ENCODE data around the gene ESYT2. TPM values are rescaled to one million over a fixed set of nuclear protein-coding genes. Genes with fewer than 3 reads are reported as not detected.

The ESYT2 gene
- total RNA-seq, 1 experiment from 2014 or later = 59.4 TPM

GRCh38 chr7:158754746-158755444 is 74.4 kb downstream of the ESYT2 start:
- H3K4me1 ChIP-seq = no peaks in the 10 kb centered on the region
- CTCF ChIA-PET = interaction anchor here (0.7 kb wide), 1 partner anchor 24 kb away, joined by 3 read pairs; no protein-coding TSS in a partner anchor
- H3K4me1 Mint-ChIP-seq (ENCODE audit: low read depth, unreplicated experiment) = no peaks in the 10 kb centered on the region
- no peak overlapping the region for H3K27ac Mint-ChIP-seq (ENCODE audit: unreplicated experiment)
- no peaks in the 10 kb centered on the region for H3K9me3 ChIP-seq
- no peaks in the 10 kb centered on the region for H3K27me3 ChIP-seq (replicated peaks; ENCODE audit: control insufficient read depth, insufficient read depth, low read length)
- no peak overlapping the region for H3K4me3 ChIP-seq (ENCODE audit: low read depth, low read length)
- no peak for TF ChIP-seq CTCF (IDR thresholded peaks at IDR 0.05; ENCODE audit: insufficient read depth in 1 of 2, low read depth in 1 of 2, low read length in 1 of 2, severe bottlenecking in 1 of 2, unreplicated experiment in 1 of 2)
- H3K4me3 Mint-ChIP-seq (ENCODE audit: unreplicated experiment) = no peak overlapping the region
- no peak for DNase-seq
- POLR2A ChIA-PET = no interaction called here
- no peaks in the 10 kb centered on the region for H3K27me3 Mint-ChIP-seq (ENCODE audit: insufficient read depth, unreplicated experiment)
- H3K9me3 Mint-ChIP-seq (ENCODE audit: unreplicated experiment) = no peaks in the 10 kb centered on the region
- intact Hi-C loops (cut with micrococcal nuclease; ENCODE audit: unreplicated experiment) = no loop called here
- H3K36me3 ChIP-seq (ENCODE audit: control insufficient read depth, insufficient read depth, low read length) = no peaks in the 10 kb centered on the region; the same call in none of the 2 replicates
- BruUV-seq (replicated peaks) = no TSS peak
- peaks cover 54% of the 10 kb centered on the region for H3K36me3 Mint-ChIP-seq (ENCODE audit: insufficient read depth, unreplicated experiment)

DNA sequence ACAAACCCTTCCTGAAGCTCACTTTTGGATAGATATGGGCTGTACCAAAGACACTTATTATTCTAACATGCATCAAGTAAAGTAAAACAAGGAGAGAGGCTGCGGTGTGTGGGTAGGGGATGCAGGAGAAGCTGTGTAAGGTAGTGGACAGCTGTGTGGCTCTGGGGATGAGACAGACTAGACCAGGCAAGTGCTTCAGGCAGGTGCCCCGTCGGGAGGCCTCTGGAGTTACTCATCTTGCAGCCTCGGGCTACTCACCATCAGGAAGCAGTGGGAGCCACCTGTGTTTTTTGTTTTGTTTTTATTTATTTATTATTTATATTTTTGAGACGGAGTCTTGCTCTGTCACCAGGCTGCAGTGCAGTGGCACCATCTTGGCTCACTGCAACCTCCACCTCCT is 75.4 kb downstream of the ESYT2 start:
- TF ChIP-seq CTCF (IDR thresholded peaks at IDR 0.05; ENCODE audit: insufficient read depth in 1 of 2, low read depth in 1 of 2, low read length in 1 of 2, severe bottlenecking in 1 of 2, unreplicated experiment in 1 of 2) = no peak
- H3K4me1 Mint-ChIP-seq (ENCODE audit: low read depth, unreplicated experiment) = no peaks in the 10 kb centered on the region
- no peak overlapping the region for H3K4me3 Mint-ChIP-seq (ENCODE audit: unreplicated experiment)
- H3K27me3 Mint-ChIP-seq (ENCODE audit: insufficient read depth, unreplicated experiment) = no peaks in the 10 kb centered on the region
- Histone ChIP-seq H3K4me3 (ENCODE audit: low read depth, low read length) (no peak overlapping the region), H3K27me3 (replicated peaks; ENCODE audit: control insufficient read depth, insufficient read depth, low read length) (no peaks in the 10 kb centered on the region), H3K36me3 (ENCODE audit: control insufficient read depth, insufficient read depth, low read length) (no peaks in the 10 kb centered on the region; the same call in none of the 2 replicates), H3K9me3 (no peaks in the 10 kb centered on the region), H3K4me1 (no peaks in the 10 kb centered on the region)
- H3K27ac Mint-ChIP-seq (ENCODE audit: unreplicated experiment) = no peak overlapping the region
- POLR2A ChIA-PET = no interaction called here
- H3K36me3 Mint-ChIP-seq (ENCODE audit: insufficient read depth, unreplicated experiment) = peaks cover 44% of the 10 kb centered on the region
- H3K9me3 Mint-ChIP-seq (ENCODE audit: unreplicated experiment) = no peaks in the 10 kb centered on the region
- no TSS peak for BruUV-seq (replicated peaks)
- CTCF ChIA-PET = no interaction called here
- intact Hi-C loops (cut with micrococcal nuclease; ENCODE audit: unreplicated experiment) = no loop called here
- DNase-seq = no peak

DNA sequence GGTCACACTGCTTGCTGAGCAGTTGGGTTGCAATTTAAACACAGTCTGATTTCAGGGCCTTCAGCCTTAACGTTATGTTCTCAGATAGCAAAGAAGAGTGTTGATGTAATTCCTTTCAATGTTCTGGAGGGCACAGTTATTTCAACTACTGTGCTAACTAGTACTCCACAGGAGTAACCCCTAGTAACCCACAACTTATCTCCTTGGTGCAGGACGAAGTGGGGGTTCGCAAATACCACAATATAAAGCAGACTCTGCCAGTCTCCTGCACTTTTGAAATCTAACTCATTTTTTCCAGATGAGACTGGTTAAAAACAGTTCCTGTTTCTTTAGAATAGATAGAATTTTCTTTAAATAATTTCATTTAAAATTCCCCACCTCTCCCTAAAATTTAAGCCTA is 77.6 kb downstream of the ESYT2 start:
- no peaks in the 10 kb centered on the region for H3K4me1 Mint-ChIP-seq (ENCODE audit: low read depth, unreplicated experiment)
- H3K27ac Mint-ChIP-seq (ENCODE audit: unreplicated experiment) = no peak overlapping the region
- H3K9me3 Mint-ChIP-seq (ENCODE audit: unreplicated experiment) = no peaks in the 10 kb centered on the region
- no peaks in the 10 kb centered on the region for H3K9me3 ChIP-seq
- no peak for DNase-seq
- CTCF ChIA-PET = no interaction called here
- no peaks in the 10 kb centered on the region for H3K27me3 ChIP-seq (replicated peaks; ENCODE audit: control insufficient read depth, insufficient read depth, low read length)
- no peak for TF ChIP-seq CTCF (IDR thresholded peaks at IDR 0.05; ENCODE audit: insufficient read depth in 1 of 2, low read depth in 1 of 2, low read length in 1 of 2, severe bottlenecking in 1 of 2, unreplicated experiment in 1 of 2)
- BruUV-seq (replicated peaks) = no TSS peak
- H3K4me1 ChIP-seq = no peaks in the 10 kb centered on the region
- no peak overlapping the region for H3K4me3 Mint-ChIP-seq (ENCODE audit: unreplicated experiment)
- no peaks in the 10 kb centered on the region for H3K27me3 Mint-ChIP-seq (ENCODE audit: insufficient read depth, unreplicated experiment)
- H3K36me3 ChIP-seq (ENCODE audit: control insufficient read depth, insufficient read depth, low read length) = no peaks in the 10 kb centered on the region
- H3K36me3 Mint-ChIP-seq (ENCODE audit: insufficient read depth, unreplicated experiment) = peaks cover 47% of the 10 kb centered on the region
- POLR2A ChIA-PET = no interaction called here
- intact Hi-C loops (cut with micrococcal nuclease; ENCODE audit: unreplicated experiment) = no loop called here
- no peak overlapping the region for H3K4me3 ChIP-seq (ENCODE audit: low read depth, low read length)

Data from Caco-2 (cell line).